Subcutaneous adipose tissue (tissue), 4 donors: ENCODE results near the gene STK32C. TPM values are rescaled to one million over a fixed set of nuclear protein-coding genes. Genes with fewer than 3 reads are reported as not detected.

ENCODE experiments used
- CTCF ChIP-seq: fragments of 450-650 bp; IDR thresholded peaks from one replicate; pipeline ENCODE4 v1.5.1; 2016; ENCODE audit warnings: low read depth, mild to moderate bottlenecking, control low read depth, antibody characterized with exemption, moderate library complexity
- total RNA-seq, 4 donors: library from RNA; depleted of rRNA; stranded (reverse); fragments of >200 nt; gene quantifications; one replicate each; pipeline ENCODE4 v1.1.0, GENCODE V29; 2016

STK32C gene
- total RNA-seq, 4 donors from 2014 or later, result 2.9 to 12.3 (median 10.9) TPM

GRCh38 chr10:132290631-132291030 lies 17.1 kb downstream of the STK32C start:
- no peak for TF ChIP-seq CTCF

GRCh38 chr10:132289439-132289838 lies 18.3 kb downstream of the STK32C start:
- no peak for TF ChIP-seq CTCF

DNA sequence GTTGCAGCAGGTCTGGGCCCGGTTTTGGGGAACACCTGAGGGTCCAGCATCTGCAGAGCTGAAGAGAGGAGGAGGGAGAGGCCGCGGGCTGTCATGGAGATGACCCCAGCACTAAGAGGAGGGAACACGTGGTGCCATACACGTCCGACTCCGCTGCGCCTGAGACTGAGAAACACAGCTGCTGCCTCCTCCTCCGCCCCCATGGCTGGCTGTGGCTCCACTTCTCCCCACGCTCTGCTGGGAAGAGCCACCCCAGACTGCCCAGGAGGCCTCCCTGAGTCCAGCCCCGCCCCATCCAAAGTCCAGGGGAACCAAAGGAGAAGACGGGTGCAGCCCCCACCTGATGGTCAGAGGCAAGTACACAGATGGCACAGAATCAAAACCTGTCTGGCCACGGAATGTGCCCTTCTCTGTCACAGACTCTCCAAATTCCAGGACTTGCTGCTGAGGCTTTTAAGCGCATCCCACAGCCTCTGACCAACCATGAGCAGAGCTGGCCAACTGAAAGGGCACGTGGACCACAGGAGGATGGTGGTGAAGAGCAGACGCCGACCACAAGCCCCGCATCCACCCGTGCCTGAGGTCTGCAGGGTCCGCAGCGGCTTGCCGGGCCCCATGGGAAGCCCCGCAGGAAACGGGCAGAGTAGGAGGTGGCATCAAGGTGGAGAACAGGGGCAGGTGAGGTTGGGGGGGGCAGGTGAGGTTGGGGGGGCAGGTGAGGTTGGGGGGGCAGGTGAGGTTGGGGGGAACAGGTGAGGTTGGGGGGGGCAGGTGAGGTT lies 24.0 kb downstream of the STK32C start:
- TF ChIP-seq CTCF, result no peak

DNA sequence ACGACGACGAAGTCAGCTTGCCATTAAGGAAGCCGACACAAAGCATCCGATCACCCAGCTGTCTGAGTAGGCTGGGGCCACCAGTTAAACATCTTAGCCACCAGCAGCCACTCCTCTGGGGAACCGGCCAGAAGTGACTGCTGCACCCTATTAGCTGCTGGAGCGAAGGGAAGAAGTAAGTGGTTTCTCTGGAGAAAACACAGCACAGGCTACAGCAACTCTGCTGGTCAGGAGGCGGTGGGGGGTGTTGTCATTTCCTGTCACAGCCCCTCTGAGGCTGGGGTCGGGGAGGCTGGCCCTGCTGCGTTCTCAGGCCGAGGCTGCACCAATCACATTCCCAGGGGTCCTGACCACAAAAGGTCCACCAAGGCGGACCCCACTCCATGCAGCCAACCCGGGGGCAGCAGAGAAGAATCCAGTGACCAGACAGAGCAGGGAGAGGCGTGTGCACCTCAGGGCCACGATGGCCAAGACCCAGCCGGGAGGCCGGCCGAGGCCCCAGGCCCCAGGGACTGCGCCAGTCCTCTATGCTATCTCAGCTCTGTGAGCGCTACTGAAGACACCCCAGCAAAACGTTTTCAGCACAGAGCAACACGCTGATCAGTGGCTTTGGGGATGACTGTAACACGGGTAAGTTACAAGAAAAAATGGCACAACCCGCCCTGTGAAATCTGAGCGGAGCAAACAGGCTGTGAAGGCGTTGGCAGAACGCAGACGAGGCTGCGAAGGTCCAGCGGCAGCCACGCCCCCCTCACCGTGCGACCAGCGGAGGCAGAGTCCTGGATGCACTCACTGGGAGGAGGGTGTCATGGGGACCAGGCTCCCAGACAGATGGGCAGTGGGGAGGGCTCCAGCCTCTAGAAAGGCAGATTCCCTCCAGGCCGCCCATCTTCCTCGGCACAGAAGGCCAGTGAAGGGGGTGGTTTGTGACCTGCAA lies 24.8 kb downstream of the STK32C start:
- TF ChIP-seq CTCF, result no peak

GRCh38 chr10:132281915-132282666 lies 25.7 kb downstream of the STK32C start:
- TF ChIP-seq CTCF, result no peak

GRCh38 chr10:132280646-132281074 lies 27.1 kb downstream of the STK32C start:
- no peak for TF ChIP-seq CTCF
